Activated B cell treated with CpG ODN at 0.5 μM for 24 hours (primary cell): Measurements from ENCODE around the gene SPRR2G. TPM values are rescaled to one million over a fixed set of nuclear protein-coding genes. Genes with fewer than 3 reads are reported as not detected.

ENCODE experiments used
- ATAC-seq: fragments of 200-7000 bp; cut with Tn5 transposase; one replicate; pipeline ENCODE4 v1.10.0; 2021; ENCODE audit warnings: low read depth, mild to moderate bottlenecking, moderate library complexity
- CTCF ChIA-PET: fragments of 350-600 bp; sonication (Branson Sonifier 250); formaldehyde crosslinking; loops from one replicate; lab custom pipeline; 2021; ENCODE audit warnings: antibody characterized with exemption; lab: Charles Lee
- POLR2A ChIA-PET: fragments of 350-600 bp; sonication (Branson Sonifier 250); formaldehyde crosslinking; loops from one replicate; lab custom pipeline; 2021; ENCODE audit warnings: antibody characterized with exemption; lab: Charles Lee
- DNase-seq: peaks from one replicate; pipeline ENCODE4 v3.0.0; 2022
- H3K27ac Mint-ChIP-seq: one replicate; pipeline ENCODE4 v1.8.0; 2020; ENCODE audit warnings: mixed read lengths
- H3K27me3 Mint-ChIP-seq: one replicate; pipeline ENCODE4 v1.8.0; 2021; ENCODE audit warnings: mixed read lengths
- H3K36me3 Mint-ChIP-seq: one replicate; pipeline ENCODE4 v1.8.0; 2021; ENCODE audit warnings: low read depth, mixed read lengths
- H3K4me1 Mint-ChIP-seq: one replicate; pipeline ENCODE4 v1.8.0; 2021; ENCODE audit warnings: mixed read lengths
- H3K4me3 Mint-ChIP-seq: one replicate; pipeline ENCODE4 v1.8.0; 2020; ENCODE audit warnings: mild to moderate bottlenecking, mixed read lengths
- H3K9me3 Mint-ChIP-seq: one replicate; pipeline ENCODE4 v1.8.0; 2020; ENCODE audit warnings: mixed read lengths
- CTCF ChIP-seq: fragments of 200-600 bp; IDR thresholded peaks from one replicate; pipeline ENCODE4 v1.8.0; 2022; ENCODE audit warnings: antibody characterized with exemption, mild to moderate bottlenecking
- intact Hi-C: fragments of 100-400 bp; cut with micrococcal nuclease; formaldehyde crosslinking; loops from one replicate; pipeline ENCODE4 v1.15.1; 2024
- total RNA-seq: library from RNA; stranded (reverse); gene quantifications from 2 replicates; pipeline ENCODE4 v1.2.3, GENCODE V29; 2022

The SPRR2G gene
- total RNA-seq, 1 donor from 2014 or later: not detected

GRCh38 chr1:153180556-153180955 is 29.9 kb upstream of the SPRR2G start:
- Mint-ChIP-seq H3K27me3 (peaks cover 19% of the 10 kb centered on the region), H3K36me3 (no peaks in the 10 kb centered on the region), H3K4me1 (no peaks in the 10 kb centered on the region), H3K9me3 (peaks cover 3% of the 10 kb centered on the region), H3K27ac (no peak overlapping the region), H3K4me3 (no peak overlapping the region)
- ATAC-seq (no peak), DNase-seq (no peak)
- ChIA-PET CTCF (no interaction called here), POLR2A (no interaction called here)
- intact Hi-C loops: no loop called here
- no peak for TF ChIP-seq CTCF

- H3K4me3 Mint-ChIP-seq: no peak overlapping the region
- H3K4me1 Mint-ChIP-seq: no peaks in the 10 kb centered on the region
- H3K9me3 Mint-ChIP-seq: no peaks in the 10 kb centered on the region
- peaks cover 11% of the 10 kb centered on the region for H3K27me3 Mint-ChIP-seq
- CTCF ChIA-PET: no interaction called here
- TF ChIP-seq CTCF: no peak
- no peaks in the 10 kb centered on the region for H3K36me3 Mint-ChIP-seq
- POLR2A ChIA-PET: no interaction called here
- no peak overlapping the region for H3K27ac Mint-ChIP-seq
- intact Hi-C loops: no loop called here
- no peak for DNase-seq
- ATAC-seq: no peak
These were observed 28.2 kb upstream of the SPRR2G start for GRCh38 chr1:153178922-153179321.

- Mint-ChIP-seq H3K27ac (no peak overlapping the region), H3K9me3 (no peaks in the 10 kb centered on the region), H3K4me1 (no peaks in the 10 kb centered on the region), H3K36me3 (no peaks in the 10 kb centered on the region), H3K27me3 (peaks cover 9% of the 10 kb centered on the region), H3K4me3 (no peak overlapping the region)
- intact Hi-C loops: no loop called here
- TF ChIP-seq CTCF: no peak
- DNase-seq (no peak), ATAC-seq (no peak)
- ChIA-PET CTCF (no interaction called here), POLR2A (no interaction called here)
These were observed 23.9 kb upstream of the SPRR2G start for GRCh38 chr1:153174624-153175023.

- H3K27me3 Mint-ChIP-seq: peaks cover 24% of the 10 kb centered on the region
- TF ChIP-seq CTCF: no peak
These were observed 18.0 kb upstream of the SPRR2G start for GRCh38 chr1:153168686-153169085.

GRCh38 chr1:153155541-153155940 is 4.9 kb upstream of the SPRR2G start:
- Mint-ChIP-seq H3K27ac (no peak overlapping the region), H3K4me1 (no peaks in the 10 kb centered on the region), H3K4me3 (no peak overlapping the region), H3K9me3 (peaks cover 18% of the 10 kb centered on the region), H3K27me3 (peaks cover 12% of the 10 kb centered on the region), H3K36me3 (no peaks in the 10 kb centered on the region)
- ChIA-PET POLR2A (no interaction called here), CTCF (interaction anchor here (0.8 kb wide), 1 partner anchor 191 kb away, joined by 3 read pairs; no protein-coding TSS in a partner anchor)
- intact Hi-C loops: no loop called here
- no peak for ATAC-seq
- DNase-seq: no peak
- no peak for TF ChIP-seq CTCF

More at GRCh38 chr1:153168686-153169085, 18.0 kb upstream of the SPRR2G start:
- no peaks in the 10 kb centered on the region for H3K9me3 Mint-ChIP-seq
- H3K36me3 Mint-ChIP-seq: no peaks in the 10 kb centered on the region
- POLR2A ChIA-PET: no interaction called here
- no peak overlapping the region for H3K4me3 Mint-ChIP-seq
- H3K4me1 Mint-ChIP-seq: no peaks in the 10 kb centered on the region
- CTCF ChIA-PET: no interaction called here
- intact Hi-C loops: no loop called here
- DNase-seq (no peak), ATAC-seq (no peak)
- no peak overlapping the region for H3K27ac Mint-ChIP-seq
